Measurements from ENCODE around the gene CTXND1.

DNA sequence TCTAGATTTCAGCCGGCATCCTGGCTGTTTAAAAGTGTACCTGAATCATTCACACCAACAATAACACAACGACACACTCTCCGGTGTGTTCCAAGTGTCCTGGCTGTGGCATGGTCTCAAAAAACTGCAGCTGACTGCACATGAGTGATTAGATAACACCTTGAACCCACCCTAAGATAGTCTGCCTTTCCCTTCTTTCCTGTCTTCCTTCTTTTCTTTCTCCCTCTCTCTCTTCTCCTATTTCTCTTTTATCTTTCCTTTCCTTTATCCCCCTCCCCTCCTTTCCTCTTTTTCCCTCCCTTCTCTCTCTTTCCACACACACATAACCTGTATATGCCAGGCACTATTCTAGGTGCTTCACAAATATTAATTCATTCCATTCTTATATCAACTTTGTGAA lies 100.4 kb downstream of the CTXND1 start:
- TF ChIP-seq RBBP5 (IDR thresholded peaks at IDR 0.05; ENCODE audit: borderline replicate concordance, low read depth, low read length) (no peak), TAF1 (IDR thresholded peaks at IDR 0.05; ENCODE audit: low read depth, low read length) (no peak), ZNF274 (IDR thresholded peaks at IDR 0.05; ENCODE audit: borderline replicate concordance, extremely low read depth, low read length) (no peak), POLR2AphosphoS5 (IDR thresholded peaks at IDR 0.05; ENCODE audit: low read depth, low read length) (no peak), YY1 (IDR thresholded peaks at IDR 0.05; ENCODE audit: low read depth, low read length) (no peak), CEBPB (IDR thresholded peaks at IDR 0.05; ENCODE audit: low read depth, low read length) (no peak), CTCF (IDR thresholded peaks at IDR 0.05; ENCODE audit: control extremely low read depth in 1 of 3, insufficient read depth in 1 of 3, low read depth in 1 of 3, low read length in 3 of 3) (no peak), POLR2A (IDR thresholded peaks at IDR 0.05; ENCODE audit: control extremely low read depth in 1 of 2, low read depth in 2 of 2, low read length in 2 of 2) (no peak), JUN (IDR thresholded peaks at IDR 0.05; ENCODE audit: low read depth, low read length) (no peak), CHD2 (IDR thresholded peaks at IDR 0.05; ENCODE audit: low read length) (no peak), EZH2 (IDR thresholded peaks at IDR 0.05; ENCODE audit: low read depth, low read length, severe bottlenecking) (no peak), TEAD4 (IDR thresholded peaks at IDR 0.05; ENCODE audit: low read depth, low read length) (no peak), PHF8 (conservative IDR thresholded peaks at IDR 0.05; ENCODE audit: low read depth, low read length) (no peak)

Data from H1 (cell line).